ENCODE measurements around the gene PBX3. TPM values are rescaled to one million over a fixed set of nuclear protein-coding genes. Genes with fewer than 3 reads are reported as not detected.
A peak's percentile ranks its signal among the peaks of the same experiment; 100 is the strongest.

PBX3 gene
- total and polyA plus RNA-seq, 10 of the 15 experiments (the other 5 are each of a cell fraction or from before 2014, with no cell fraction given) = 6.7 to 146 (median 22.2) TPM

GRCh38 chr9:125822902-125823301, 75.7 kb downstream of the PBX3 start:
- H2AFZ ChIP-seq (ENCODE audit: control insufficient read depth, low read depth, low read length) = no peak overlapping the region
- H3K9me3 ChIP-seq (replicated peaks; ENCODE audit: control insufficient read depth, insufficient read depth, low read length) = no peaks in the 10 kb centered on the region
- ChIA-PET RAD21 (ENCODE audit: unreplicated experiment) (interaction anchor here (1.2 to 2.7 kb wide), 5 partner anchors 10 to 264 kb away, joined by 4 to 23 read pairs (median 7); no protein-coding TSS in a partner anchor), POLR2A (interaction anchor here (0.6 kb wide), 3 partner anchors 41 to 669 kb away, joined by 3 to 4 read pairs (median 3); no protein-coding TSS in a partner anchor), CTCF (interaction anchor here (0.8 to 1.3 kb wide), 3 partner anchors 12 to 668 kb away, joined by 3 to 4 read pairs (median 3); no protein-coding TSS in a partner anchor), SMC1A (ENCODE audit: uncharacterized antibody, unreplicated experiment) (interaction anchor here (1.4 to 6.3 kb wide), 4 partner anchors 9 to 25 kb away, joined by 3 to 41 read pairs (median 8); no protein-coding TSS in a partner anchor)
- peaks cover 0 to 5% of the 10 kb centered on the region in 2 experiments; a peak in 2 of 4 replicates for H3K36me3 ChIP-seq (ENCODE audit: control insufficient read depth in 2 of 2, insufficient read depth in 2 of 2, low read length in 1 of 2)
- H3K27me3 ChIP-seq (replicated peaks in 1 of 2; ENCODE audit: control insufficient read depth in 2 of 2, insufficient read depth in 2 of 2, low read length in 1 of 2) = no peaks in the 10 kb centered on the region
- peak; percentile 12; the same call in 2 of the 3 replicates for ATAC-seq
- no peak for DNase-seq (ENCODE audit: low read depth, low spot score)
- BruUV-seq (replicated peaks) = no TSS peak
- no peak overlapping the region for H3K27ac ChIP-seq (ENCODE audit: control insufficient read depth, insufficient read depth)
- no peak for FAIRE-seq
- peaks cover 12% of the 10 kb centered on the region for H3K79me2 ChIP-seq (ENCODE audit: control insufficient read depth, insufficient read depth, low read length)
- 0 out of 2 replicates have a peak overlapping the region, but pooled peaks have one; percentile 8 for H3K4me2 ChIP-seq (ENCODE audit: control insufficient read depth, insufficient read depth)
- H3K4me1 ChIP-seq (ENCODE audit: control insufficient read depth, insufficient read depth, low read length) = peaks cover 25% of the 10 kb centered on the region
- H4K20me1 ChIP-seq (ENCODE audit: control insufficient read depth, insufficient read depth) = no peaks in the 10 kb centered on the region
- WGBS (ENCODE audit: insufficient coverage, insufficient replicate concordance, low lambda C conversion rate, missing lambda C conversion rate) = 97% methylated on average over 2 of the region's 2 CpGs
- no peak overlapping the region for H3K9ac ChIP-seq (ENCODE audit: control insufficient read depth, insufficient read depth, low read length)
- intact Hi-C loops (cut with micrococcal nuclease; ENCODE audit: unreplicated experiment) = loop anchor here (2.0 to 5.0 kb wide), 2 partner anchors 66 to 192 kb away; no protein-coding TSS in a partner anchor
- H3K4me3 ChIP-seq = no peak overlapping the region
- in situ Hi-C loops (cut with MboI) = no loop called here
- TF ChIP-seq RELA (IDR thresholded peaks at IDR 0.05; ENCODE audit: borderline replicate concordance, partially characterized antibody) (no peak), PML (IDR thresholded peaks at IDR 0.05; ENCODE audit: low read length) (no peak), ZNF24 (IDR thresholded peaks at IDR 0.05) (peak; percentile 94), MTA2 (IDR thresholded peaks at IDR 0.05; ENCODE audit: low read depth) (peak; percentile 68; the same call in 1 of the 2 replicates), NR2F1 (conservative IDR thresholded peaks at IDR 0.05) (no peak), CTCF (IDR thresholded peaks at IDR 0.05 in 2 of 3, conservative IDR thresholded peaks at IDR 0.05 in 1 of 3; ENCODE audit: control insufficient read depth in 2 of 3, extremely low read depth in 1 of 3, insufficient read depth in 1 of 3, low read depth in 3 of 3, low read length in 3 of 3) (no peak), CEBPZ (IDR thresholded peaks at IDR 0.05; ENCODE audit: low read depth, low read length) (no peak), TBL1XR1 (IDR thresholded peaks at IDR 0.05; ENCODE audit: low read depth, low read length) (no peak), NBN (IDR thresholded peaks at IDR 0.05) (no peak), REST (IDR thresholded peaks at IDR 0.05; ENCODE audit: low read depth, low read length) (no peak), KAT2A (conservative IDR thresholded peaks at IDR 0.05; ENCODE audit: control insufficient read depth, low read depth, low read length) (no peak), ZBED1 (IDR thresholded peaks at IDR 0.05; ENCODE audit: borderline replicate concordance) (no peak), ZBTB33 (IDR thresholded peaks at IDR 0.05) (no peak)
